Peyer's patch (tissue), 4 donors: ENCODE measurements around the gene PSG5.
"Not testable (repeated sequence)": the region's sequence is repeated elsewhere in the genome, so short reads cannot be mapped to it uniquely, and the experiment has no call there.

Experiments
- POLR2A ChIP-seq, 2 donors: fragments of 450-650 bp; IDR thresholded peaks; one replicate each; pipeline ENCODE4 v1.5.1; 2017; ENCODE audit warnings: antibody characterized with exemption in 2 of 2, mild to moderate bottlenecking in 2 of 2, moderate library complexity in 2 of 2
- TF ChIP-seq, protein P1 (sequence below), 6 experiments: fragments of 450-650 bp in 4 of 6; fragments of 200-600 bp in 2 of 6; sonication (generic) in 1 of 6; IDR thresholded peaks; one replicate each; pipeline ENCODE4 v1.5.1; 2017 to 2019; ENCODE audit warnings: antibody characterized with exemption in 6 of 6, mild to moderate bottlenecking in 3 of 6, moderate library complexity in 1 of 6

- TF ChIP-seq, protein P1, sequence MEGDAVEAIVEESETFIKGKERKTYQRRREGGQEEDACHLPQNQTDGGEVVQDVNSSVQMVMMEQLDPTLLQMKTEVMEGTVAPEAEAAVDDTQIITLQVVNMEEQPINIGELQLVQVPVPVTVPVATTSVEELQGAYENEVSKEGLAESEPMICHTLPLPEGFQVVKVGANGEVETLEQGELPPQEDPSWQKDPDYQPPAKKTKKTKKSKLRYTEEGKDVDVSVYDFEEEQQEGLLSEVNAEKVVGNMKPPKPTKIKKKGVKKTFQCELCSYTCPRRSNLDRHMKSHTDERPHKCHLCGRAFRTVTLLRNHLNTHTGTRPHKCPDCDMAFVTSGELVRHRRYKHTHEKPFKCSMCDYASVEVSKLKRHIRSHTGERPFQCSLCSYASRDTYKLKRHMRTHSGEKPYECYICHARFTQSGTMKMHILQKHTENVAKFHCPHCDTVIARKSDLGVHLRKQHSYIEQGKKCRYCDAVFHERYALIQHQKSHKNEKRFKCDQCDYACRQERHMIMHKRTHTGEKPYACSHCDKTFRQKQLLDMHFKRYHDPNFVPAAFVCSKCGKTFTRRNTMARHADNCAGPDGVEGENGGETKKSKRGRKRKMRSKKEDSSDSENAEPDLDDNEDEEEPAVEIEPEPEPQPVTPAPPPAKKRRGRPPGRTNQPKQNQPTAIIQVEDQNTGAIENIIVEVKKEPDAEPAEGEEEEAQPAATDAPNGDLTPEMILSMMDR (IDR thresholded peaks at IDR 0.05) = not testable (repeated sequence)
- TF ChIP-seq POLR2A (IDR thresholded peaks at IDR 0.05) = not testable (repeated sequence)
Observed at GRCh38 chr19:43181869-43182771, 4.2 kb downstream of the PSG5 start.
